Activated CD4-positive, alpha-beta T cell treated with anti-CD3 and anti-CD28 coated beads, Interleukin-2, amount 10 ng/mL, durations not matched to agents 24 days and 14 days (primary cell): ENCODE data around the gene ZNF639. TPM values are rescaled to one million over a fixed set of nuclear protein-coding genes. Genes with fewer than 3 reads are reported as not detected.

ENCODE experiments used
- total RNA-seq: library from RNA; stranded (reverse); gene quantifications from 2 replicates; pipeline ENCODE4 v1.2.3, GENCODE V29; 2022

The ZNF639 gene
- total RNA-seq, 1 donor from 2014 or later, result 38.1 TPM

Other genes with a start within 250 kb of the ZNF639 start
- 17.3 and 18.5 TPM in 2 replicates for gene PIK3CA, start 174.7 kb upstream of the ZNF639 start, total RNA-seq
- 0.19 and 0.70 TPM in 2 replicates for gene KCNMB3, start 71.9 kb upstream of the ZNF639 start, total RNA-seq
- gene MFN1, start 24.7 kb downstream of the ZNF639 start, total RNA-seq, result 36.2 and 37.0 TPM in 2 replicates
- gene GNB4, start 128.4 kb downstream of the ZNF639 start, total RNA-seq, result 11.8 and 14.0 TPM in 2 replicates
- gene ACTL6A, start 239.9 kb downstream of the ZNF639 start, total RNA-seq, result 127 and 131 TPM in 2 replicates